DND-41 (cell line): ENCODE measurements around the gene FAM222A.

Source experiments
- CTCF ChIP-seq: IDR thresholded peaks from 2 replicates; pipeline ENCODE4 v1.5.1; 2012; ENCODE audit warnings: borderline replicate concordance, low read length, moderate library complexity, mild to moderate bottlenecking; ENCODE audit not compliant: poor library complexity, severe bottlenecking; ENCODE audit errors: extremely low read depth
- EZH2 ChIP-seq: IDR thresholded peaks from 3 replicates; pipeline ENCODE4 v1.6.1; 2012; ENCODE audit warnings: borderline replicate concordance, low read depth, mild to moderate bottlenecking, moderate library complexity, low read length, inconsistent platforms; ENCODE audit not compliant: severe bottlenecking

GRCh38 chr12:109719123-109720022, 5.7 kb downstream of the FAM222A start:
- TF ChIP-seq EZH2 (no peak), CTCF (no peak)
